Lung (tissue), 12 donors: Measurements from ENCODE around the gene FBXL19. TPM values are rescaled to one million over a fixed set of nuclear protein-coding genes. Genes with fewer than 3 reads are reported as not detected.
A peak's percentile ranks its signal among the peaks of the same experiment; 100 is the strongest.
"Not testable (repeated sequence)": the region's sequence is repeated elsewhere in the genome, so short reads cannot be mapped to it uniquely, and the experiment has no call there.

ENCODE experiments used
- ATAC-seq: fragments of 200-7000 bp; cut with Tn5 transposase; one replicate; pipeline ENCODE4 v1.9.1; 2020; ENCODE audit warnings: moderate number of reproducible peaks; ENCODE audit not compliant: insufficient read depth, low FRiP score
- DNase-seq, 3 donors: peaks; one replicate each; pipeline ENCODE4 v3.0.0-alpha.2; 2013 to 2017
- H3K27ac ChIP-seq, 2 donors: one replicate each; pipeline ENCODE4 v1.5.1; 2013; ENCODE audit warnings: mild to moderate bottlenecking in 2 of 2, moderate library complexity in 2 of 2, control low read depth in 1 of 2, inconsistent platforms in 1 of 2, low read depth in 1 of 2, low read length in 1 of 2
- H3K27me3 ChIP-seq, 3 donors: one replicate each; pipeline ENCODE4 v1.5.1; 2013; ENCODE audit warnings: low read length in 2 of 3; ENCODE audit not compliant: control insufficient read depth in 3 of 3, insufficient read depth in 3 of 3
- H3K36me3 ChIP-seq, 4 donors: one replicate each; pipeline ENCODE4 v1.5.1; 2013; ENCODE audit warnings: low read length in 4 of 4, mild to moderate bottlenecking in 1 of 4, moderate library complexity in 1 of 4; ENCODE audit not compliant: control insufficient read depth in 4 of 4, insufficient read depth in 4 of 4
- H3K4me1 ChIP-seq, 5 donors: one replicate each; pipeline ENCODE4 v1.5.1; 2013; ENCODE audit warnings: low read length in 5 of 5, mild to moderate bottlenecking in 2 of 5, moderate library complexity in 1 of 5; ENCODE audit not compliant: control insufficient read depth in 5 of 5, insufficient read depth in 5 of 5
- H3K4me3 ChIP-seq: one replicate; pipeline ENCODE4 v1.5.1; 2013; ENCODE audit warnings: mild to moderate bottlenecking, control low read depth, moderate library complexity
- H3K9ac ChIP-seq, 2 donors: one replicate each; pipeline ENCODE4 v1.5.1; 2013; ENCODE audit warnings: low read length in 2 of 2, control low read depth in 1 of 2; ENCODE audit not compliant: insufficient read depth in 1 of 2
- H3K9me3 ChIP-seq, 4 donors: one replicate each; pipeline ENCODE4 v1.5.1; 2013; ENCODE audit warnings: low read length in 3 of 4, mild to moderate bottlenecking in 1 of 4, moderate library complexity in 1 of 4; ENCODE audit not compliant: control insufficient read depth in 4 of 4, insufficient read depth in 3 of 4
- WGBS, 2 donors: extraction: QIAGEN DNeasy Blood & Tissue Kit; methylation state at CpG; one replicate each; pipeline ENCODE4 v1.1.7; 2013; 5-methylcytosine and 5-hydroxymethylcytosine counted together
- polyA plus RNA-seq, 2 donors: library from polyadenylated mRNA; stranded (reverse); fragments of 200-250 nt; gene quantifications; one replicate each; pipeline ENCODE4 v1.2.1, GENCODE V29; 2013
- total RNA-seq, 2 donors: library from RNA; depleted of rRNA in 1 of 2; stranded (reverse); fragments of >200 nt in 1 of 2; gene quantifications; one replicate each; pipeline ENCODE4 v1.2.1, GENCODE V29; 2014 to 2021
- TF ChIP-seq, protein P1 (sequence below): IDR thresholded peaks from 2 replicates; pipeline ENCODE4 v1.5.1; 2012; ENCODE audit warnings: mild to moderate bottlenecking; ENCODE audit errors: control extremely low read depth, extremely low read depth
- donor health status: control.
- donor health status: control.
- donor health status: Bipolar disorder and iron deficiency.
- donor health status: healthy.
- donor health status: DM: yes; HTN: yes; CAD: no.

The FBXL19 gene
- total and polyA plus RNA-seq, 4 donors, result 10.3 to 17.3 (median 13.2) TPM

DNA sequence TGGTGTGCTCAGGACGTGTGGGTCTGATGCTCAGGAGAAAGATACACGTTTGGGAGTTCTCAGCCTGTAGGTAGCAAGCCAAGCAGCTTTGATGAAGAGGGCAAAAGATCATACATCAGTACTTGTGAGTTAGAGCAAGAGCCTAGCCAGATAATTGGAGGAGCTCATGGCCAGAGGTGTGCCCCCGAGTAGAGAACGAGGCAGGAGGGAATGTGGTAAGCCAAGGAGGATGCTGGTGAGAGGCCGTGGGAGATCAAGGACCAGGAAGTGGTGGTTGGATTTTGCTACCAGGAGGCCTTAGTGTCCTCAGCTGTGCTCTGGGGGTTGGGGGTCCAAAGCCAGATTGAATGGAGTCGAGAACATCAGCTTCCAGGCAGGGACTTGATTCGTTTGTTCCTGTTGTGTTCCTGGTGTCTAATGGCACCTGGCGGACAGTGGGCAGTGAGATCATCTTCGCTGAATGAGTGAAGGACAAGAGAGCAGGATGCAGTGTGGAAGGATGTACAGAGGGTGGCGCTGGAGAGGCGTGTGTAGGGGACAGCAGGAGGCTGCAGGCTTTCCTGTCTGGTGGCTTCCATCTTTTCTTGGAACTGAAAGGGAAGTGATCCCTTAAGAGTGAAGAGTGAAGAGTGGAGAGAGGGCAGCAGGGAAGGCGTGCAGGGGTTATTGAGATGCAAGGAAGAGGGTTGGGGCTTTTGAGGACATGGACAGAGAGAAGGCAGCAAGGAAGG lies 11.6 kb downstream of the FBXL19 start:
- no peak overlapping the region for H3K27ac ChIP-seq
- TF ChIP-seq, protein P1, sequence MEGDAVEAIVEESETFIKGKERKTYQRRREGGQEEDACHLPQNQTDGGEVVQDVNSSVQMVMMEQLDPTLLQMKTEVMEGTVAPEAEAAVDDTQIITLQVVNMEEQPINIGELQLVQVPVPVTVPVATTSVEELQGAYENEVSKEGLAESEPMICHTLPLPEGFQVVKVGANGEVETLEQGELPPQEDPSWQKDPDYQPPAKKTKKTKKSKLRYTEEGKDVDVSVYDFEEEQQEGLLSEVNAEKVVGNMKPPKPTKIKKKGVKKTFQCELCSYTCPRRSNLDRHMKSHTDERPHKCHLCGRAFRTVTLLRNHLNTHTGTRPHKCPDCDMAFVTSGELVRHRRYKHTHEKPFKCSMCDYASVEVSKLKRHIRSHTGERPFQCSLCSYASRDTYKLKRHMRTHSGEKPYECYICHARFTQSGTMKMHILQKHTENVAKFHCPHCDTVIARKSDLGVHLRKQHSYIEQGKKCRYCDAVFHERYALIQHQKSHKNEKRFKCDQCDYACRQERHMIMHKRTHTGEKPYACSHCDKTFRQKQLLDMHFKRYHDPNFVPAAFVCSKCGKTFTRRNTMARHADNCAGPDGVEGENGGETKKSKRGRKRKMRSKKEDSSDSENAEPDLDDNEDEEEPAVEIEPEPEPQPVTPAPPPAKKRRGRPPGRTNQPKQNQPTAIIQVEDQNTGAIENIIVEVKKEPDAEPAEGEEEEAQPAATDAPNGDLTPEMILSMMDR, result peak; percentile 2
- H3K9ac ChIP-seq, result no peak overlapping the region
- WGBS, 2 donors, result 50 to 62% methylated on average over 12 of the region's 12 CpGs
- no peaks in the 10 kb centered on the region for H3K27me3 ChIP-seq
- DNase-seq, result no peak
- no peaks in the 10 kb centered on the region for H3K4me1 ChIP-seq
- ATAC-seq, result peak; percentile 77
- peaks cover 3 to 31% (median 18%) of the 10 kb centered on the region in 4 donors for H3K36me3 ChIP-seq
- H3K4me3 ChIP-seq, result no peak overlapping the region
- peaks cover 0 to 2% (median 0%) of the 10 kb centered on the region in 4 donors for H3K9me3 ChIP-seq

DNA sequence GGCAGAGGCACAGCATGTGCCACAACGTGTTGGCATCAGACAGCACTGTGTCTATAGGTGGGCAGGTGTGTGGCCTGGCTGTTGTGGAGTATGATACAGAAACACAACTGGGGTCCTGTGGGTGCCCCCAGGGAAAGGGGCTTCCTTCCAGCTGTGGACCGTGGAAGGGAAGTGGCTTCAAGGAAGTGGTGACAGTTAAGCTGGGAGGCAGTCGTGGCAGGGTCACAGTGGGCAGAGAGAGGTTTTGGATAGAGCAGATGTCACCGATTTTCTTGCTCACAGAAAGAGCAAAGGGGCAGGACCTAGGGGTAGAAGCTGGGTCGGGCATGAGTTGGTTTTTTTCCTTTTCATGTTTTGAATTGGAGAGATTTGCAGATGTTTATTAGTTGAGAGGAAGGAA lies 14.3 kb downstream of the FBXL19 start:
- no peaks in the 10 kb centered on the region for H3K27me3 ChIP-seq
- TF ChIP-seq, protein P1, result no peak
- no peak overlapping the region for H3K9ac ChIP-seq
- H3K27ac ChIP-seq, result no peak overlapping the region
- H3K9me3 ChIP-seq, result no peaks in the 10 kb centered on the region
- DNase-seq (no peak), ATAC-seq (no peak)
- peaks cover 0 to 2% (median 0%) of the 10 kb centered on the region in 5 donors for H3K4me1 ChIP-seq
- H3K36me3 ChIP-seq, result peaks cover 0 to 24% (median 13%) of the 10 kb centered on the region in 4 donors
- 23 to 47% methylated on average over 5 of the region's 5 CpGs for WGBS, 2 donors
- H3K4me3 ChIP-seq, result no peak overlapping the region

DNA sequence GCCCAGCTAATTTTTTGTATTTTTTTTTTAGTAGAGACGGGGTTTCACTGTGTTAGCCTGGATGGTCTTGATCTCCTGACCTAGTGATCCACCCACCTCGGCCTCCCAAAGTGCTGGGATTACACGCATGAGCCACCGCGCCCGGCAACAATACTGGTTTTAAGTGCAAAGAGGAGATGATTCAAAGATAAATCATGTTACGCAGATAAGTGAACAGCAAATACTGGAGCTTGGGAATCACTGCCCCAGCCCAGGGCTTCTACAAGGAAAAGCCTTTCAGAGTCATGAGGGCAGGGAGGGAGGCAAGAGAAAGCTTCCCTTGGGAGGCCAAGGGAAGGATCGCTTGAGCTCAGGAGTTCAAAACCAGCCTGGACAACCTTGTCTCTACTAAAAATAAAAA lies 16.2 kb downstream of the FBXL19 start:
- 98 to 99% methylated on average over 8 of the region's 8 CpGs for WGBS, 2 donors
- not testable (repeated sequence) for H3K9ac ChIP-seq, H3K27ac ChIP-seq, ATAC-seq, DNase-seq, H3K4me1 ChIP-seq, H3K4me3 ChIP-seq, H3K27me3 ChIP-seq, H3K9me3 ChIP-seq
- H3K36me3 ChIP-seq, result peaks cover 0 to 26% (median 19%) of the 10 kb centered on the region in 4 donors

DNA sequence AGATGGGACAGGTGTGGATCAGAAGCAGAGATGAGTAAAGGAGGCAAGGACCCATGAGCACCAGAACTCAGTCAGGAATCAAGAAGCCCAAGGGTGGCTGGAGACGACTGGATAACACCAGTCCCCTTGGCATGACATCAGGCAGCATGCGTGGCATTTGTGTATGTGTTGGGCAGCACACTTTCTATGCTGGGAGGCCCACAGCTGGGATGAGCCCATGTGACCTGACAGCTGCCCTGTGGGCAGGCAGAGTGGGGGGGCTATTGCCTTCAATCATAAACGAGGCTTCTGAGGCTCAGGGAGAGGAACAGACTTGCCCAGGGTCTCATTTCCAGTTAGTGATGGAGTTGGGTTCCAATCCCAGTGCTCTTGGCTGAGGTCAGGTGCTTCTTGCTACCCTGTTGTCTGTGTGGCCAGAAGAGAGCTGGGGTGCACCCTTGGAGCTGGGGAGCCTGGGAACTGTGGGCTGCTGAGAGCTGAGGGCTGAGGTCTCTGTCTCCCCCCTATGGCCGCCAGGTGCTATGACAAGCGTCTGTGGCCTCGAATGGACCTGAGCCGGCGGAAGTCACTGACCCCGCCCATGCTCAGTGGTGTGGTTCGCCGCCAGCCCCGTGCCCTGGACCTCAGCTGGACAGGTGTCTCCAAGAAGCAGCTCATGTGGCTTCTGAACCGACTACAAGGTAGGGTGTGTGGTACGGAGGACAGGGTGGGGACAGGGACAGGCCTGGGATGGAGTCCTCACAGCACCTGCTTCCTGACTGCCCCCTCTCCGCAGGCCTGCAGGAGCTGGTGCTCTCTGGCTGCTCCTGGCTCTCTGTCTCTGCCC lies 18.4 kb downstream of the FBXL19 start:
- no peaks in the 10 kb centered on the region for H3K9me3 ChIP-seq

More for the DNA sequence above, 18.4 kb downstream of the FBXL19 start:
- Histone ChIP-seq H3K27me3 (no peaks in the 10 kb centered on the region), H3K27ac (peak overlapping the region in 1 of 2 donors; percentile 13), H3K9ac (no peak overlapping the region), H3K4me3 (no peak overlapping the region), H3K4me1 (peaks cover 0 to 2% (median 0%) of the 10 kb centered on the region in 5 donors), H3K36me3 (peaks cover 0 to 20% (median 19%) of the 10 kb centered on the region in 4 donors)
- DNase-seq (peak; percentile 47 to 66 (median 64)), ATAC-seq (peak; percentile 98)
- 20 to 23% methylated on average over 15 of the region's 15 CpGs for whole genome bisulfite sequencing, 2 donors
- TF ChIP-seq, protein P1, result peak; percentile 89
